Hematopoietic multipotent progenitor cell (in vitro differentiated cells): Measurements from ENCODE around the gene NSD2. TPM values are rescaled to one million over a fixed set of nuclear protein-coding genes. Genes with fewer than 3 reads are reported as not detected.

Source experiments
- DNase-seq, 3 donors: peaks; one replicate each; pipeline ENCODE4 v3.0.0-alpha.2; 2011 to 2015; ENCODE audit warnings: low read depth in 2 of 3, low spot score in 2 of 3
- total RNA-seq: library from RNA; depleted of rRNA; stranded (reverse); fragments of >200 nt; gene quantifications from one replicate; pipeline ENCODE4 v1.2.3, GENCODE V29; 2012

Gene NSD2
- total RNA-seq, 1 donor: 41.7 TPM

- DNase-seq: no peak
These were observed 8.3 kb upstream of the NSD2 start for GRCh38 chr4:1862961-1863296.

GRCh38 chr4:1863297-1864033 lies 7.7 kb upstream of the NSD2 start:
- no peak for DNase-seq

- DNase-seq: no peak
These were observed 6.9 kb upstream of the NSD2 start for GRCh38 chr4:1864076-1865008.

DNA sequence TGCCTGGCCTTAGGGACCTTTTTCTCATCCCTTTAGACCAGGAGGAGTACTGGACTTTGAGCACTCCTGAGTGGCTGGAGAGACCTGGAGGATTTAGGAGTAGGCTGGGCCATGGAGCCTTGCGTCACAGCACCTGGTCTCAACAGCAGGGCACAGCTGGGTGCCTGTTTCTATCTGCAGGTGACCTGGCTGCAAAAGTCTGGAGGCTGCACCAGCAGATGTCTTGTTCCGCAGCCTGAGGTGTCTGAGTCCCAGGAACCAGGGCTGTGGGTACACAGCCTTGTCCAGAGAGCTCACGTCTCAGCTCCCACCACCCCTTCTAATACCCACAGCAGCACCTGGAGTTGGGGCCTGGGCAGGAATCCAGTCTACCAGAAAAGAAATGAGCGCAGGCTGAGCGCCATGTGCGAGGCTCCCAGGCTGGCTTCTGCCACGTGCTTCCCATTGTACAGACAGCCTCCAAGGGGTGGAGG lies 5.0 kb upstream of the NSD2 start:
- DNase-seq: no peak

DNA sequence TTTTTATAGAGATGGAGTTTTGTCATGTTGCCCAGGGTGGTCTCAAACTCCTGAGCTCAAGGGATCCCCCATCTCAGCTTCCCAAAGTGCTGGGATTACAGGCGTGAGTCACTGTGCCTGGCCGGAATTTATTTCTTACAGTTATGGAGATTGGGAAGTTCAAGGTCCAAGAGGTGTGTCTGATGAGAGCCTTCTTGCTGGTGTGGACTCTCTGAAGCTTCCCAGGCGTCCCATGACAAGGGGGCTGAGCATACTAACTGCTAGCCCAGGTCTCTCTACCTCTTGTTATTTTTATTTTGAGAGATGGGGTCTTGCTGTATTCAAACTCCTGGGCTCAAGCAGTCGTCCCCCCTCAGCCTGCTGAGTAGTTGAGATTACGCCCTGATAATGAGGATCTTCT lies 2.9 kb upstream of the NSD2 start:
- DNase-seq: no peak

DNA sequence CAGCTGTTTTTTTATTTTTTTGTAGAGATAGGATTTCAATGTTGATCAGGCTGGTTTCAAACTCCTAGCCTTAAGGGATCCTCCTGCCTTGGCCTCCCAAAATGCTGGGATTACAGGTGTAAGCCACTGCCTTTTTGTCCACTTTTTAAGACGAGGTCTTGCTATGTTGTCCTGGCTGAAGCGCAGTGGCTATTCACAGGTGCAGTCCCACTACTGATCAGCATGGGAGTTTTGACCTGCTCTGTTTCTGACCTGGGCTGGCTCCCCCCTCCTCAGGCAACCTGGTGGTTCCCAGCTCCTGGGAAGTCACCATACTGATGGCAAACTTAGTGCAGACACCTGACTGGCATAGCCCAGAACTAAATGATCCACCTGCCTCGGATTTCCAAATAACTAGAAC lies 2.3 kb upstream of the NSD2 start:
- no peak for DNase-seq

GRCh38 chr4:1869530-1870327 lies 1.5 kb upstream of the NSD2 start:
- DNase-seq: no peak

DNA sequence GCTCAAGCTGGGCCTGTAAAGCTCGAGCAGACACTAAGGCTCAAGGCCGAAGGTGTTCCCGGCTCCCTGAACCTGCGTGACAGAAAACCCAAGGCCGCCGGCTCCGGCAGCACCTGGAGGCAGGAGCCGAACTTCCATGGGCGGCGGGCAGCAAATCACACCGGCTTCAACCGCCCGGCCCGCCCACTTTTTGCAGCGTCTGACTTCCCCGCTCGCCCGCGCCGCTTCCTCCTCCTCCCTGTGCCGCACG lies 940 bp upstream of the NSD2 start:
- peak in 2 of 3 donors; percentile 88 to 89 for DNase-seq

DNA sequence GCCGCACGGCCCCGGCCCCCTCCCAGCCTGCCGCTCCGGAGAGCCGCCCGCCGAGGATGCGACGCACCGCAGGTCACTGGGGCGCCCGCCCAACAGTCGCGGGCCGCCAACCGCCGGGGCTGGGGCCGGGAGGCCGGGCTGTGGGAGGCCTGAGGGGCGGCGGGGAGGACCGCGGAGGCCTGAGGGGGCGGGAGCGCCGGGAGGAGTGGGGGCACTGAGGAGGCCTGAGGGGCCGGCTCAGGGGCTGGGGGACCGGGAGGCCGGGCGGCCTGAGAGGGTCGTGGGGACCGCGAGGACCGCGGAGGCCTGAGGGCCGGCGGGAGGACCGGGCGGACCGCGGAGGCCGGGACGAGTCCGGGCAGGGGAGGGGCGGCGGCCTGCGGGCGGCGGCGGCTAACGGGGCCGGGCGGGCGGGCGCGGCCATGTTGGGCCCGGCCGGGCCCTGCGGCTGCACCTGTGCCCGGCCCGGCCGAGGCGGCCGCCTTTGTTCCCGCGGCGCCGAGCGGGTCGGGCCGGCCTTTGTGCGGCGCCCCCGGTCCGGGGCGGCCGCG lies 353 bp downstream of the NSD2 start:
- DNase-seq: peak in 1 of 3 donors; percentile 56

GRCh38 chr4:1872870-1873269 lies 1.7 kb downstream of the NSD2 start:
- DNase-seq: peak in 1 of 3 donors; percentile 39

- no peak for DNase-seq
These were observed 2.1 kb downstream of the NSD2 start for GRCh38 chr4:1873291-1873690.

DNA sequence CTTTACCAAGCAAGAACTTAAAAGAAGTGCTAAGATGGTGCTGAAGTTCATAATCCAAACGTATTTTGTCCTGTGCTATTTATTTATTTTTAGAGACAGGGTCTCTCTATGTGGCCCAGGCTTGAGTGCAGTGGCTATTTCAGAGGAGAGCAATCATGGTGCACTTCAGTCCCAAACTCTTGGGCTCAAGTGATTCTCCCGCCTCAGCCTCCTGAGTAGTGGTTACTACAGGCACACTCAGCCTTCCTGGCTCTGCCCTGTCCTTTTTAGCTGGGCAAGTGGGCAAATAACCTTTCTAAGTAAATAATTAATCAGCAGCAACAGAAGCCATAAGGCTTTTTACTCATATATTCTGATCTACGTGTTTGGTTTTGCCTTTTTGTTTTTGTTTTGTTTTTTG lies 2.6 kb downstream of the NSD2 start:
- DNase-seq: no peak

- DNase-seq: no peak
These were observed 3.0 kb downstream of the NSD2 start for GRCh38 chr4:1874201-1874600.

GRCh38 chr4:1879485-1879884 lies 8.3 kb downstream of the NSD2 start:
- no peak for DNase-seq

GRCh38 chr4:1880332-1880731 lies 9.1 kb downstream of the NSD2 start:
- DNase-seq: no peak

DNA sequence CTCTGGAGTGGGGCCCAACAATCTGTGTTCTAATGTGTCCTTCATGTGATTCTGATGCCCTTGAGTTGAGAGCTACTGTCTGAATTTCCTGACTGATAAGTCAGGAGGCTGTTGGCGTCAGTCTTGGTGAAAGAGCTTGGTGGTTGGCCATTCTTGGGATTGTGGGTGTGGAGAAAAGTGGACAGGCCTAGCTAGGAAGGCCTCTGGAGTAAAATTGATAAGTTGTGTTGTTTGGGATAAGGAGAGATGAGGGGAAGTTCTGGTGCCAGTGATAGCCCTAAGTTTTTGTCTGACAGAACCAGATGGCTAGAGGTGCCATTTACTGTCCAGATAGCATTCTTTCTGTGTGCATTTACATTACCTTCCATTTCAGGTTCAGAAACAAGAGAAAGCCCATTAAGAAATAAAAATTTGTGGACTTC lies 11.7 kb downstream of the NSD2 start:
- peak in 2 of 3 donors; percentile 34 to 42 for DNase-seq

GRCh38 chr4:1883583-1883982 lies 12.4 kb downstream of the NSD2 start:
- no peak for DNase-seq

GRCh38 chr4:1885414-1885813 lies 14.2 kb downstream of the NSD2 start:
- no peak for DNase-seq

DNA sequence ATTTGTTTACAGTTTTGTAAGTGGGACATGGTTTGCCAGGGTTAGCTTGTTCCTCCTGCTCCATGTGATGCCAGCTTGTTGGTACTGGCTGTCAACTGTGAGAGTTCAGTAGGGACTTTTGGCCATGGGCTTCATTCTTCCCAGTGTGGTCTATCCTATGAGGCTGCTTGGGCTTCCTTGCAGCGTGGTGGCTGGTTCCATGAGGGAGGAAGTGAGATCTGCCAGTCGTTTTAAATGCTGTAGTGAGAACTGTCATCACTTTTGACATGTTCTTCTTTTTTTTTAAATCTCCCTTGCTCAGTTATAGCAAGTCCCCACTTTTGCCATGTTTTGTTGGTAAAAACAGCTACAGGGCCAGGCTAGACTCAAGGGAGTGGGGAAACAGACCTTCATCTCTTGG lies 15.9 kb downstream of the NSD2 start:
- DNase-seq: no peak

GRCh38 chr4:1890979-1891570 lies 19.9 kb downstream of the NSD2 start:
- no peak for DNase-seq
